Smooth muscle cell of the coronary artery (primary cell): ENCODE results near the gene WNT11. TPM values are rescaled to one million over a fixed set of nuclear protein-coding genes. Genes with fewer than 3 reads are reported as not detected.

Experiments used
- total RNA-seq: library from RNA; depleted of rRNA; stranded (reverse); fragments of >200 nt; gene quantifications from 2 replicates; pipeline ENCODE4 v1.2.3, GENCODE V29; 2014; ENCODE audit warnings: low replicate concordance

Gene WNT11
- total RNA-seq: 0.75 and 3.2 TPM in 2 replicates

DNA sequence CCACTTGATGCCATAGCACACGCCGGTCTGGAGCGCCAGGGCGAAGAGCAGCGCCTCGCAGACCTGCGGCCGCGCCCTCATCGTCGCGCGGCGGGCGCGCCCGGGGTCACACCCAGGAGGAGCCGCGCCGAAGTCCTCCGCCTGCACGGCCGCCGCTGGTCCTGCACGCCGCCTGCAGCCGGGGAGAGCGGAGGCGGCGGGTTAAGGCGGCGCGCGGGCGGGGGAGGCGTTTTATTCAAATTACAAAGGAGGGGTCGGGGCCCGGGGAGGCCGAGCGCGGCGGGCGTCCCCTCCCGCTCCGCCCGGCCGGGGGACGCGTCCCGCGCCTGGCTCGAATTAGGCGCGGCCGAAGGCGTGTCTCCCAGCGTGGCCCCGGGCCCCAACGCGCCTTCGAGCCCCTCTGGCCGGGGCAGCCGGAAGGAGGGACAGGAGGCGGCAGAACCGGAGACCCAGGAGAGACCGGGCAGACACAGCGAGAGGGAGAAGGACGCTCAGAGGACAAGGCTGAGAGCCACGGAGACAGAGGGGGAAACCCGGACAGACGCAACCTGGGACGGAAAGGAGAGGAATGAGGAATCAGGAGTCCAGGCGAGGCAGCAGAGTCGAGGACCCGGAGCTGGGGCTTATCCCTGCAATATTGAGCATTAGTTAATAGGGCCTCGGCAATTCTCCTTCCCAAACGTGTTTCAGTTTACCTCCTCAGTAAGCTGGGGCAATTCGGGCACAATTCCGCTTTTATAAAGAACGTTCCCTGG, at the start of gene WNT11:
WNT11 (minus strand) TSS at position 176 of the 755 bp plus-strand sequence; CDS start at position 81, 95 bp downstream.

Other genes starting within 250 kb of the WNT11 start
- 15.9 and 33.0 TPM in 2 replicates for gene THAP12, start 174.6 kb upstream of the WNT11 start, total RNA-seq
- 1.2 and 1.4 TPM in 2 replicates for gene GVQW3, start 174.8 kb upstream of the WNT11 start, total RNA-seq
- 5.1 and 6.8 TPM in 2 replicates for gene EMSY, start 238.5 kb upstream of the WNT11 start, total RNA-seq